Measurements from ENCODE around the gene BCL11A. TPM values are rescaled to one million over a fixed set of nuclear protein-coding genes. Genes with fewer than 3 reads are reported as not detected.
A peak's percentile ranks its signal among the peaks of the same experiment; 100 is the strongest.

BCL11A gene
- polyA plus RNA-seq, 3 donors = 8.7 to 15.6 (median 11.1) TPM

GRCh38 chr2:60500861-60501260 is 52.6 kb downstream of the BCL11A start:
- Histone ChIP-seq H3K9ac (ENCODE audit: insufficient read depth, low read length, poor library complexity, severe bottlenecking) (no peak overlapping the region), H3K27me3 (ENCODE audit: control insufficient read depth in 2 of 2, insufficient read depth in 2 of 2, low read length in 2 of 2) (no peaks in the 10 kb centered on the region), H3K79me2 (ENCODE audit: insufficient read depth, low read length) (peaks cover 97% of the 10 kb centered on the region), H3K36me3 (replicated peaks in 1 of 2; ENCODE audit: control insufficient read depth in 1 of 2, insufficient read depth in 2 of 2, low read length in 2 of 2) (peaks cover 0 to 15% of the 10 kb centered on the region in 2 donors), H3K4me2 (replicated peaks; ENCODE audit: extremely low read depth, low read length, poor library complexity, severe bottlenecking) (no peak overlapping the region), H3K4me1 (ENCODE audit: control insufficient read depth in 1 of 2, insufficient read depth in 2 of 2, low read length in 2 of 2) (peaks cover 22 to 26% of the 10 kb centered on the region in 2 donors), H4K20me1 (ENCODE audit: insufficient read depth, low read length) (peaks cover 9% of the 10 kb centered on the region), H3K27ac (ENCODE audit: low read depth in 1 of 2, low read length in 2 of 2) (no peak overlapping the region), H3K9me3 (replicated peaks in 1 of 2; ENCODE audit: control insufficient read depth in 1 of 2, insufficient read depth in 1 of 2, low read length in 2 of 2) (no peaks in the 10 kb centered on the region), H3K4me3 (replicated peaks in 1 of 3; ENCODE audit: low read depth in 2 of 3, low read length in 3 of 3) (no peak overlapping the region), H2AFZ (ENCODE audit: insufficient read depth, low read depth, low read length, poor library complexity, severe bottlenecking) (no peak overlapping the region)
- TF ChIP-seq CTCF (IDR thresholded peaks at IDR 0.05) = no peak
- Mint-ChIP-seq H3K4me3 (no peak overlapping the region), H3K9me3 (peaks cover 0 to 3% (median 0%) of the 10 kb centered on the region in 7 donors), H3K27me3 (ENCODE audit: low read depth in 3 of 3) (peaks cover 0 to 1% (median 0%) of the 10 kb centered on the region in 3 donors), H3K27ac (peak overlapping the region in 2 of 7 donors; percentile 46 to 55), H3K36me3 (peaks cover 11 to 28% of the 10 kb centered on the region in 2 donors), H3K4me1 (peaks cover 44% of the 10 kb centered on the region)
- intact Hi-C loops (cut with micrococcal nuclease) = no loop called here
- DNase-seq = no peak
- WGBS (ENCODE audit: insufficient coverage) = 100% methylated on average over 1 of the region's 2 CpGs

- Mint-ChIP-seq H3K27ac (peak overlapping the region in 5 of 7 donors; percentile 16 to 80 (median 61)), H3K4me3 (no peak overlapping the region), H3K27me3 (ENCODE audit: low read depth in 3 of 3) (peaks cover 0 to 1% (median 0%) of the 10 kb centered on the region in 3 donors), H3K4me1 (peaks cover 47% of the 10 kb centered on the region), H3K9me3 (peaks cover 0 to 3% (median 0%) of the 10 kb centered on the region in 7 donors), H3K36me3 (peaks cover 12 to 29% of the 10 kb centered on the region in 2 donors)
- 80% methylated on average over 5 of the region's 8 CpGs for WGBS (ENCODE audit: insufficient coverage)
- H3K36me3 ChIP-seq (replicated peaks in 1 of 2; ENCODE audit: control insufficient read depth in 1 of 2, insufficient read depth in 2 of 2, low read length in 2 of 2) = peaks cover 0 to 15% of the 10 kb centered on the region in 2 donors
- H3K4me1 ChIP-seq (ENCODE audit: control insufficient read depth in 1 of 2, insufficient read depth in 2 of 2, low read length in 2 of 2) = peaks cover 22 to 26% of the 10 kb centered on the region in 2 donors
- no peak overlapping the region for H3K4me2 ChIP-seq (replicated peaks; ENCODE audit: extremely low read depth, low read length, poor library complexity, severe bottlenecking)
- H3K9ac ChIP-seq (ENCODE audit: insufficient read depth, low read length, poor library complexity, severe bottlenecking) = peak overlapping the region; percentile 6
- peaks cover 7% of the 10 kb centered on the region for H4K20me1 ChIP-seq (ENCODE audit: insufficient read depth, low read length)
- intact Hi-C loops (cut with micrococcal nuclease) = loop anchor here in 1 of 2 donors (5.0 to 10.0 kb wide), 2 partner anchors 33 to 55 kb away; no protein-coding TSS in a partner anchor
- peaks cover 97% of the 10 kb centered on the region for H3K79me2 ChIP-seq (ENCODE audit: insufficient read depth, low read length)
- H3K27me3 ChIP-seq (ENCODE audit: control insufficient read depth in 2 of 2, insufficient read depth in 2 of 2, low read length in 2 of 2) = no peaks in the 10 kb centered on the region
- no peak overlapping the region for H2AFZ ChIP-seq (ENCODE audit: insufficient read depth, low read depth, low read length, poor library complexity, severe bottlenecking)
- no peak overlapping the region for H3K4me3 ChIP-seq (replicated peaks in 1 of 3; ENCODE audit: low read depth in 2 of 3, low read length in 3 of 3)
- DNase-seq = no peak
- TF ChIP-seq CTCF (IDR thresholded peaks at IDR 0.05) = no peak
- H3K9me3 ChIP-seq (replicated peaks in 1 of 2; ENCODE audit: control insufficient read depth in 1 of 2, insufficient read depth in 1 of 2, low read length in 2 of 2) = no peaks in the 10 kb centered on the region
- peak overlapping the region in 1 of 2 donors; percentile 44 for H3K27ac ChIP-seq (ENCODE audit: low read depth in 1 of 2, low read length in 2 of 2)
Observed at GRCh38 chr2:60499651-60500265, 53.7 kb downstream of the BCL11A start.
